Keratinocyte (primary cell): Measurements from ENCODE around the gene ELAVL2.

ENCODE experiments used
- CTCF ChIP-seq, 3 experiments: IDR thresholded peaks in 1 of 3; conservative IDR thresholded peaks in 1 of 3; optimal IDR thresholded peaks in 1 of 3; 2 replicates in 2 of 3; 3 replicates in 1 of 3; pipeline versions ENCODE3 to v1.5.1; 2011; ENCODE audit warnings: low read length in 3 of 3, mild to moderate bottlenecking in 3 of 3, moderate library complexity in 2 of 3, control low read depth in 1 of 3, inconsistent platforms in 1 of 3; ENCODE audit not compliant: insufficient read depth in 2 of 3; ENCODE audit errors: extremely low read depth in 1 of 3
- EZH2 ChIP-seq: IDR thresholded peaks from one replicate; pipeline ENCODE4 v1.6.1; 2012; ENCODE audit warnings: inconsistent platforms, mild to moderate bottlenecking, low read length, moderate library complexity

GRCh38 chr9:23783509-23783908 is 42.5 kb downstream of the ELAVL2 start:
- no peak for TF ChIP-seq CTCF (optimal IDR thresholded peaks at IDR 0.05 in 1 of 3, IDR thresholded peaks at IDR 0.05 in 1 of 3, conservative IDR thresholded peaks at IDR 0.05 in 1 of 3; ENCODE audit: extremely low read depth in 1 of 3, insufficient read depth in 2 of 3, low read length in 3 of 3)
- TF ChIP-seq EZH2 = no peak
